BE2C (cell line): Measurements from ENCODE around the gene KRCC1.

Experiments used
- DNase-seq: peaks from one replicate; pipeline ENCODE4 v3.0.0-alpha.2; 2020
- H3K27me3 ChIP-seq: fragments of 250-450 bp; sonication (Bioruptor Pico); 2 replicates; pipeline ENCODE4 v1.5.1; 2020; ENCODE audit warnings: mild to moderate bottlenecking
- H3K36me3 ChIP-seq: fragments of 250-450 bp; sonication (Bioruptor Pico); 2 replicates; pipeline ENCODE4 v1.5.1; 2020; ENCODE audit warnings: mild to moderate bottlenecking
- H3K4me1 ChIP-seq: fragments of 250-450 bp; sonication (Bioruptor Pico); 2 replicates; pipeline ENCODE4 v1.5.1; 2020
- H3K4me3 ChIP-seq: 2 replicates; pipeline ENCODE4 v1.5.1; 2011; ENCODE audit warnings: low read depth, low read length
- H3K9me3 ChIP-seq: fragments of 250-450 bp; sonication (Bioruptor Pico); 2 replicates; pipeline ENCODE4 v1.5.1; 2020
- CTCF ChIP-seq: IDR thresholded peaks from 2 replicates; pipeline ENCODE4 v1.5.1; 2012; ENCODE audit warnings: mild to moderate bottlenecking, low read depth, low read length

KRCC1 gene

GRCh38 chr2:88096708-88097107 lies 41.1 kb upstream of the KRCC1 start:
- no peaks in the 10 kb centered on the region for H3K4me1 ChIP-seq
- H3K4me3 ChIP-seq = no peak overlapping the region
- no peaks in the 10 kb centered on the region for H3K9me3 ChIP-seq
- no peaks in the 10 kb centered on the region for H3K27me3 ChIP-seq
- DNase-seq = no peak
- H3K36me3 ChIP-seq = no peaks in the 10 kb centered on the region
- TF ChIP-seq CTCF = no peak

- Histone ChIP-seq H3K36me3 (no peaks in the 10 kb centered on the region), H3K27me3 (no peaks in the 10 kb centered on the region), H3K9me3 (no peaks in the 10 kb centered on the region), H3K4me1 (no peaks in the 10 kb centered on the region), H3K4me3 (no peak overlapping the region)
- DNase-seq = no peak
- no peak for TF ChIP-seq CTCF
Observed at GRCh38 chr2:88095022-88095421, 39.4 kb upstream of the KRCC1 start.

GRCh38 chr2:88092773-88093172 lies 37.2 kb upstream of the KRCC1 start:
- H3K4me1 ChIP-seq = no peaks in the 10 kb centered on the region
- H3K9me3 ChIP-seq = no peaks in the 10 kb centered on the region
- no peak for DNase-seq
- no peaks in the 10 kb centered on the region for H3K27me3 ChIP-seq
- no peak overlapping the region for H3K4me3 ChIP-seq
- TF ChIP-seq CTCF = no peak
- H3K36me3 ChIP-seq = no peaks in the 10 kb centered on the region

DNA sequence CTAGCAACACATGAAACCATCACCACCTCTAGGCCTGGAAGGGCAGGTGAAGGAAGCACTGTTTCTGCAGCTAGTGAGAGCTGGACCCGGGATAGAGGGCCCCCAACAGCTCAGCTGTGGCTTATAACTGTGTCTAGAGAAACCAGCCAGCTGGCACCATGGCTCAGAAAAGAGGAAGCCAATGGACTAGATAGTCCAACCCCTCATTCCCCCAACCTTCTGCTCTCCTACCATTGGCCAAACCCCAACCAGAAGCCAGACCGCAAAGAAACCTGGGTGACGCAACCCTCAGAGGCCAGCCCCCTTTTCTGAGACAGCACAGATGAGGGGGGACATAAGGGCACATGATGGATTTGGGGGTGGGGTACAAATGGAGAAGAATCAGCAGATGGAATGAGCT lies 36.4 kb upstream of the KRCC1 start:
- DNase-seq = no peak
- no peaks in the 10 kb centered on the region for H3K4me1 ChIP-seq
- no peaks in the 10 kb centered on the region for H3K27me3 ChIP-seq
- H3K4me3 ChIP-seq = no peak overlapping the region
- H3K9me3 ChIP-seq = no peaks in the 10 kb centered on the region
- H3K36me3 ChIP-seq = no peaks in the 10 kb centered on the region
- TF ChIP-seq CTCF = no peak

GRCh38 chr2:88090446-88091283 lies 35.1 kb upstream of the KRCC1 start:
- no peak for DNase-seq
- no peak for TF ChIP-seq CTCF

DNA sequence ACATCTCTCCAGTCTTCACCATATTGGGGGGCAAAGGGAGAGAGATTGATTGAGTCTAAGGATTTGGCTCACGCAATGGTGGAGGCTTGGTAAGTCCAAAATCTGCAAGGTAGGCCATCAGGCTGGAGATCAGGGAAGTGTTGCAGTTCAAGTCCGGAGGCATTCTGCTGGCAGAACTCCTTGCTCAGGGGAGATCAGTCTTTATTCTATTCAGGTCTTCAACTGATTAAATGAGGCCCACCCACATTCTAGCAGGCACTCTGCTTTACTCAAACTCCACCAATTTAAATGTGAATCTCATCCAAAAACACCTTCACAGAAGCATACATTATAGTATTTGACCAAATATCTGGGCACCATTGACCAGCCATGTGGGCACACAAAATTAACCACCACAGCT lies 33.4 kb upstream of the KRCC1 start:
- H3K4me3 ChIP-seq = no peak overlapping the region
- H3K9me3 ChIP-seq = no peaks in the 10 kb centered on the region
- no peaks in the 10 kb centered on the region for H3K4me1 ChIP-seq
- H3K36me3 ChIP-seq = no peaks in the 10 kb centered on the region
- DNase-seq = no peak
- no peaks in the 10 kb centered on the region for H3K27me3 ChIP-seq
- no peak for TF ChIP-seq CTCF

More at GRCh38 chr2:88090446-88091283, 35.1 kb upstream of the KRCC1 start:
- Histone ChIP-seq H3K4me1 (no peaks in the 10 kb centered on the region), H3K27me3 (no peaks in the 10 kb centered on the region), H3K36me3 (no peaks in the 10 kb centered on the region), H3K9me3 (no peaks in the 10 kb centered on the region), H3K4me3 (no peak overlapping the region)
